G401.6 (cell line): ENCODE results near the gene HDAC4.
"Not testable (repeated sequence)": the region's sequence is repeated elsewhere in the genome, so short reads cannot be mapped to it uniquely, and the experiment has no call there.

Source experiments
- FAIRE-seq: peaks from 2 replicates; lab custom pipeline; 2012; peaks lifted over from hg19 to GRCh38; lab: Jason Lieb, UNC

HDAC4 gene

DNA sequence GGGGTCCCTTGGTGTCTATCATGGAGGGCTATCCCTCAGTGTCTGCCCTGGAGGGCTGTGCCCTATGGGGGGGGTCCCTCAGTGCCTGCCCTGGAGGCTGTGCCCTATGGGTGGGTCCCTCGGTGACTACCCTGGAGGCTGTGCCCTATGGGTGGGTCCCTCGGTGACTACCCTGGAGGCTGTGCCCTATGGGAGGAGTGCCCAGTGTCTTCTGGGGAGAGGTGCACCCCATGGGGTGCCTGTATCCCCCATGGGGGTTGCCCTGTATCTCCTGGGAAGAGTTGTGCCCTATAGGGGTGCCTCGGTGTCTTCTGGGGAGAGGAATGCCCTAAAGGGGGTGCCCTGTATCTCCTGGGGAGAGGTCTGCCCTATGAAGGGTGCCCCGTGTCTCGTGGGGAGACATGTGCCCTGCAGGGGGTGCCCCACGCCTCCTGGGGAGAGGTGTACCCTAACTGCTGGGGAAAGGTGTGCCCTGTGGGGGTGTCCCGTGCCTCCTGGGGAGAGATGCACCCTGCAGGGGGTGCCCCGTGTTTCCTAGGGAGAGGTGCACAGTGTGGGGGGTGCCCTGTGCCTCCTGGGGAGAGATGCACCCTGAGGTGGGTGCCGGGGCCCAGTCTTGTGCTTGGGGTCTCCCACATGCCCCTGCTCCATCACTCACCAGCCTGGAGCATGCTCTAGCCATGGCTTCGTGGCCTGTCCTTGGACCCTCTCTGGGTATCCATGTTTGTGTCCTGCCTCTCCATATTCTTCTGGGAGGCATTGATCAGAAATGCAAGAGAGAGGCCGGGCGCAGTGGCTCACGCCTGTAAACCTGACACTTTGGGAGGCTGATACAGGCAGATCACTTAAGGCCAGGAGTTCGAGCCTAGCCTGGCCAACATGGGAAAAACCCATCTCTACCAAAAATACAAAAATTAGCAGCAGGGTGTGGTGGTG is 215.6 kb downstream of the HDAC4 start:
- FAIRE-seq = no peak

DNA sequence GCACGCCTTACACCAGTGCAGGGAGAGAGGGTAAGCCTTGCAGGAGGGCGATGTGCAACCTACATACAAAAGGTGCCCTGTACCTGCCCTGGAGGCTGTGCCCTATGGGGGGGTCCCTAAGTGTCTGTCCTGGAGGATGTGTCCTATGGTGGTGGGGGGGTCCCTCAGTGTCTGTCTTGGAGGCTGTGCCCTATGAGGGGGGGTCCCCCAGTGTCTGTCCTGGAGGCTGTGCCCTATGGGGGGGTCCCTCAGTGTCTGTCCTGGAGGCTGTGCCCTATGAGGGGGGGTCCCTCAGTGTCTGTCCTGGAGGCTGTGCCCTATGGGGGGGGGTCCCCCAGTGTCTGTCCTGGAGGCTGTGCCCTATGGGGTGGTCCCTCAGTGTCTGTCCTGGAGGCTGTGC is 216.6 kb downstream of the HDAC4 start:
- no peak for FAIRE-seq

DNA sequence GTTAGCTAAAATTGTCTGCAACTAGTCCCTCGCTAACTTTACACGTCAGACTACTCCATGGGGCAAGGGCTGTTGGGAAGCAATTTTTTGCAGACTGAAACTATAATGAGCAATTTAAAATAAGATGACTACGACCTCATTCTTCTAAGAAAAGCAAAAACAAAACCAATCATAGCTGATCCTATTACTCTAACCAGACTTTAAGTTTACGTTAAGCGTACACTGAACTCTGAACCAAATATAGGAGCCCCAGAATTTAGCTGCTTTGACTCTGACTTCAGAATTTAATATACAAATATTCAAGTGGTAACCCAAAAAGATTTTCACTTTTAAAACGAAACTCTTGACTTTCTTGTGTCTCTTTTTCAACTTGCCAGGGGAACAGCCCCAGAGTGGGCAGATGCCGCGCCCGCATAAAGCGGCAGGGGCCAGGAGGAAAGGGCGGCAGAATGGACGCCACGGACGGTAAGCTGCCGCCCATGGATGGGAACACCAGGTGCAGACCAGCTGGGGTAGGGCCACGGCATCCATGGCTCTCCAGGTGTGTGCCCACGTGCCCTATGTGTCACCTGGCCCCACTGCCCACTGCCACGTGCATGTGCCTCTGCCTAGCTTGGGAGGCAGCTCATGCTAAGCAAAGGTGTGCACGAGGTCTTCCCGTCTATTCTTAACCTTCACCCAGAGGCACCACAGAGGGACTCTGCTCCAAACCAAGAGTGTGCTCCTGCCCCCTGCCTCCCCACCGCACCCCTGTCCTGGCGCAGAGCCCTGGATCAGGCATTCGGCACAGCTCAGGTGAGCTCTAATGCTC is 217.6 kb downstream of the HDAC4 start:
- FAIRE-seq = no peak

DNA sequence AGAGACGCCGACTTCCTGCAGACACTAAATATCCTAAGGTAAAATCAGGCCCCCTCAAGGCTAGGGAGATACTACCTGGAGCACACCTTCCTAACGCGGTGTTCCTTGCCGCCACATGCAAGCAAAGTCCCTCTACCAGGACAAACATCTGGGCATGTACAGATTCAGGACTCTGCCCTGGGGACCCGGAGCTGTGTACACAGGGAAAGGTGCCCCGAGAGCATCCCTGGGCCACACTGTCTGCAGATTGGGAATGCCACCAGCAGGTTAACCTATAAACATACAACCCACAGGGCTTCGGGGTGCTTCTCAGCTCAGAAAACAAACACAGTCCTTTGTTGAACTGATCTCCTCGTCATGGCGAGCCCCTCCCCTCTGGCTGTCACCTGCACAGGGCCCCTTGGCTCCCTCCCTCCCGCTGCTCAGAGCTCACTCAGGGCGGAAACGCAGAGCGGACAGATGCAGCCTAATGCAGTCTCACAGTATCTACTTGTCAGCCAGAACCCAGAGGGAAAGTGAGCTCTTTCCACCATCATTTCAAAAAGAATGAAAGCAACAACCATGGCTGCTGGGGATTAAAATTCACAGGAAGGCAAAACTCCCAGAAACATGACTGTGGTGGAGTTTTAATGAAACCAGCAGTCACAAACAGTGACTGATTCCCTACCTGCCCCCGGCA is 218.8 kb downstream of the HDAC4 start:
- FAIRE-seq = no peak

- no peak for FAIRE-seq
These were observed 219.5 kb downstream of the HDAC4 start for GRCh38 chr2:239181074-239181902.

GRCh38 chr2:239180526-239181073 is 220.2 kb downstream of the HDAC4 start:
- no peak for FAIRE-seq

DNA sequence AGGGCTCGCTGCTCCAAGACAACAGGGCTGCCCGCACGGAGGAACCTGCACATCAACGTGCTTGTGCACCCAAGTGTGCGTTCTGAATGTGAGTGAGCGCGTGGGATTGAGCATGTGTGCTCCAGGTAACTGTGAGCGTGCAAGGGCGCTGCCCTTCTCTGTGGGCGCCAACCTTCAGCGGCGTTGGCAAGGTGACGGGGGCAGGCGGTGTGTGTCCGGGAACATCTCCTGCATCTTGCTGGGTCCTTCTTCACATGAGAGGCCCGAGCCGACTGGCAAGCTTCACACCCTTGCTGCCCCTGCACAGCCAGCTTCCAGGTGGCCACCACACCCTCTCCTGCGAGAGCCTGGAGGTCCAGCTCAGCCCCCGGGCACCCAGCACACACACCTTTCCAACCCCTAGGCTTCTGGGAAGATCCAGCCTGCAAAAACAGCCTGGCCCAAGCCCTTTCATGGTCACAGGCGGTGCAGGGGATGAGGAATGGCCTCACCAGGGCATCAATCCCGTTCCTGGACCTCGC is 220.9 kb downstream of the HDAC4 start:
- no peak for FAIRE-seq

DNA sequence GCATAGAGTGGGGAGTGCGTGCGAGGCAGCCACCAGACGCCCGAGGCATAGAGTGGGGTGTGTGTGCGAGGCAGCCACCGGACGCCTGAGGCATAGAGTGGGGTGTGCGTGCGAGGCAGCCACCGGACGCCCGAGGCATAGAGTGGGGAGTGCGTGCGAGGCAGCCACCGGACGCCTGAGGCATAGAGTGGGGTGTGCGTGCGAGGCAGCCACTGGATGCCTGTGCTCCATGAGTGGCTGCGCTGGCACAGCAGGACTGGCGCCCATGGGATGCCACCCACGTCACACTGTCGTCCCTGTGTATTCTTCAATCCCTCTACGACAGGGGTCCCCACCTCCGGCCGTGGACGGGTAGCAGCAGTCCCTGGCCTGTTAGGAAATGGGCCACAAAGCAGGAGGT is 221.9 kb downstream of the HDAC4 start:
- no peak for FAIRE-seq

GRCh38 chr2:239178484-239178883 is 222.3 kb downstream of the HDAC4 start:
- no peak for FAIRE-seq

GRCh38 chr2:239177908-239178307 is 222.9 kb downstream of the HDAC4 start:
- FAIRE-seq = no peak

DNA sequence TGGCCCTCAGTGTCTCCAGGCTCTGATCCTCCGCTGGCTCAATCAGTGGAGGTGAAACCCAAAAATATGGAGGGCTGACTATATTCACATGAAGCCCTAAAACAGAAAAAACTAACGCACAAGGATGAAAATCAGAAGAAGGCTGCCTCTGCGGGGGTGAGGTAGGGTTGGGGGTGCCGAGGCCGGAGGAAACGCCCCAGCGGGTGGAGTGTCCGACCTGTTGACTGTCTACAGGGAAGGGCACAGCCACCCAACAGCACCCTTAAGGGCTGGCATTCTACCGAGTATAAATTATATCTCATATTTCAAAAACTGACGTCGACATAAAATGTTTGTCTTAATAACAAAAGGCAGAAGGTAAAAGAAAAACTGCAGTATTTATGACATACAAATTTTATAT is 223.5 kb downstream of the HDAC4 start:
- FAIRE-seq = no peak

DNA sequence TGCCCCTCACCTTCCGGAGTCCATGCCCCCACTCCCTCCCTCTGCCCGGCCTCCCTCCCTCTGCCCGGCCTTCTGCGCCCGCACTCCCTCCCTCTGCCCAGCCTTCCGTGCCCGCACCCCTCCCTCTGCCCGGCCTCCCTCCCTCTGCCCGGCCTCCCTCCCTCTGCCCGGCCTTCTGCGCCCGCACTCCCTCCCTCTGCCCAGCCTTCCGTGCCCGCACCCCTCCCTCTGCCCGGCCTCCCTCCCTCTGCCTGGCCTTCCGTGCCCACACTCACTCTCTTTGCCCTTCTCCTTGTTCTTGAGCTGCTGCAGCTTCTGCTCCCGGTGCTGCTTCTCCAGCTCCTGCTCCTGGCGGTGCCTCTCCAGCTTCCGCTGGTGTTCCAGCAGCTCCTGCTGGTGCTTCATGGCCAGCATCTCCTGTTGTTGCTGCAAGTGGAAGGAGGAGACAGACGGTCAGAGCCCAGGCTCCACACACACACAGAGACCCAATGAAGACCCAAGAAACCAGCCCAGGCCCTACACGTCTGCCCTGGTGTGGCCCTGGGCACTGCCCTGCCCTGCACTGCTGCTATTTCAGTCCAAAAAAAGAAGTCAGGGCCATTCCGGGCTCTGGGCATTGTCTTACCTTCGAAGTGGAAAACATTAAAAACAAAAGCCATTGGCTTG is 224.5 kb downstream of the HDAC4 start:
- not testable (repeated sequence) for FAIRE-seq

DNA sequence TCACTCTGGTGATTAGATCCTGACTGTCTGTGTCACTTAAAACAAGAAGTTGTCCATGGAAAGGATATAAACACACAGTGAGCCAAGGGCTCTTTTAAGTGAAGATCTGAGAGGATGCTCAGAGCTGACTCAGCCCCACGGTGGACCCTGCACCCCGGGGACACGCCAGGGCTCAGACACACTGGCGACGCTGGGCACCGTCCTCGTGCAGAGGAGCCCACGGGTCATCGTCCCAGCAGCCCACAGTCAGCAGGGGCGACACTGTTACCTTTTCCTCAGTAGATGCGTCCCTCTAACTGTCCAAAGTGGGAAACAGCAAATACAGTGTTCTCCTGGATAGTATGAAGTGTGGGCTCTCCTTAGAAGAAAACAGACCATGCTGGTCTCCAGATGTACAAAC is 225.6 kb downstream of the HDAC4 start:
- FAIRE-seq = no peak

DNA sequence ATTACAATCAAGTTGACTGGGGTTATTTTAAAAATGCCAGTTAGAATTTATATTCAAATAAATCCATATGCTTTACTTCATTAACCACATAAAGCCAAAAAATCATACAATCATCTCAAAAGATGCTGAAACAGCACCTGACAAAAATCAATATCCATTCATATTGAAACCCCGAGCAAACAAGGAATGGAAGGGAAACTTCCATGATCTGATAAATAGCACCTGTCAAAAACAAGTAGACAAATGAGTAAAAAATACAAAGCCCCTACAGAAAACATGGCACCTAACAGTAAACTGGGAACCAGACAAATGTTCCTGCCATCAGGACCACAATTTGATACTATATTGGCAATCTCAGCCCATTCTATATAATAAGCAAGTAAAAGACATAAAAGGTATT is 227.5 kb downstream of the HDAC4 start:
- no peak for FAIRE-seq

GRCh38 chr2:239171643-239172042 is 229.2 kb downstream of the HDAC4 start:
- peak; percentile 23 for FAIRE-seq

DNA sequence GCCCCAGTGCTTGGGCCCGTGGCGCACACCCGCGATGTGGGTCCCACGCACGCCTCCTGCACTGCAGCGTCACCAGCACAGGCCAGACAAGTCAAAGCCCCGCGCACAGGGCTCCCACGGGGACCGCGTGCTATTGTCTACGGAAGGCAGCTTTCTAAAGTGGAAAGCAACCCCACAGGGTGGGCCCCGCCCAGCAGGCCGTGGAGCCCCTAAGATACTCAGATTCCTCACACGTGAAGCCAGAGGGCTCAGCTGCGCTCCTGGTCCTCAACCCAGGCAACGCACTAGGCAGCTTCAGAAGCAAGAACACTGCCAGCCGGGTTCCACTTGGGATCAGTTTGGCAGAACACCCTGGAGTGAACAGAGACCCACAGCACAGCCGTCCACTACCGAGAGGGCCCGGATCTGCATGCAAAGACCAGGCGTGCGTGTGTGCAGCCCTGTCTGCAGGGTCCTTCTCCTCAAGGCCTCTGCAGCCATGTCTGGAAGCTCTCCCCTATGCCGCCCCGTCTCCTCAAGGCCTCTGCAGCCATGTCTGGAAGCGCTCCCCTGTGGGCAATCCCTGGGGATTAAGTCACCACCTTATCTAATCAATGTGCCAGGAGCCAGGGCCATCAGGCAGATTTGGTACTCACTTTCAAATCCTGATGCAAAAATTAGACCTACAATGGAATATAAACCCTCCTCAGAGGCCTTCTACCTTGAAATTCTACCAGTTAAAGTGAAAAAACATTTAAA is 231.3 kb downstream of the HDAC4 start:
- FAIRE-seq = no peak

DNA sequence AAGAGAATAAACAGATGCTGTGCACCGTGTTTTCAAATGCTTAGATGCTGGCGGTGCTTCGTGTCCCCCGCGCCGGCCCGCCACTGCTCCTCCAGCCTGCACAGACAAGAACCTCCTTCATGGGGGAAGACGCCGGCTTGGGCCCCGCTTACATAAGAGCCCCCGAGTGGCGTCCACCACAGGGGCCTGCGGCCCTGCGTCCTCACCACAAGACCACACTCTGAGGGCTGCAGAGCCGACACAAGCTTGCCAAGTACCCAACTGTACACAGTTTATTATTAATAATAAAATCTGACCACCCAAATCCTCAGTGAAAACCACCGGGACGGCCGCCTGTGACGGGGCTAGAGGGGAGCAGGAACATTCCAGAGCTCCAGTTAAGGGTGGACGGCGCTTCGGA is 232.2 kb downstream of the HDAC4 start:
- FAIRE-seq = no peak

DNA sequence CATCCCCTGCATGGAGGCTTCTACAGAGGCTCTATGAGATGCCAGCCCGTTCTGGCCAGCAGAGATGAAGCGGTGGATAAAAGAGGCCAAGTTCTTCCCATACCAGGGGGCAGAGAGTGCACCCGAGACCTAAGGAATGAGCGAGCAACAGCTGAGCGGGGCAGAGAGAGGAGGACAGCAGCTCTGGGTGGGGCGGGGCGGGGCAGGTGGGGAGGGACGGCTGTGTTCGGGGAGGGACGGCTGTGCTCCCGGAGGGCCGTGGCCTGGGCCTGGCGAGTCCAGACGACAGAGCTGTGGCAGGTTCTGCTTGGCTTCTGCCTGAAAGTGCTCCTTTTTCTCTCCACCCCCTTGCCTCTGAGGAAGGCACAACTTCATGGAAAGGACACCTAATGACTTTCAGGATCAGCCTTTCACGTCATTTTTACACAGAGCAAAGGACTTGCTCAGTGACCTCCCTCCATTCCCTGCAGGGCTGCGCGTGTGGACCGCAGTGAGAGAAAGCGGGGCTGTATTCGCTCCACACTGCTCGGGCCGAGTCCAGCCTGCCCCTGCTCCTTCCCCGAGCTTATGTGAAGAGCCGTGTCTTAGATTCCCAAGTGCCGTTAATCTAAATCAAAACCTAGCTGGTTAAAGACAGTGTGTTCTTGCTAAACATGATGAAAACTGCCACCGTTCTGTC is 232.9 kb downstream of the HDAC4 start:
- no peak for FAIRE-seq

- FAIRE-seq = no peak
These were observed 233.7 kb downstream of the HDAC4 start for GRCh38 chr2:239167011-239167673.
